Neural cell (in vitro differentiated cells): ENCODE results near the gene CACNA1C. TPM values are rescaled to one million over a fixed set of nuclear protein-coding genes. Genes with fewer than 3 reads are reported as not detected.

Experiments
- H2AFZ ChIP-seq: fragments of 200-600, 300-800 bp; sonication (generic), shearing (Covaris generic); 2 replicates; pipeline ENCODE4 v1.6.0; 2014; ENCODE audit warnings: low read depth, mild to moderate bottlenecking, antibody characterized with exemption, low read length, moderate library complexity
- H3F3A ChIP-seq: fragments of 200-600 bp; shearing (Covaris generic); 2 replicates; pipeline ENCODE4 v1.6.1; 2016; ENCODE audit warnings: mild to moderate bottlenecking, moderate library complexity, mixed read lengths, antibody characterized with exemption, low read length; ENCODE audit not compliant: insufficient read depth, poor library complexity, severe bottlenecking
- H3K27ac ChIP-seq: fragments of 200-600, 300-800 bp; sonication (generic), shearing (Covaris generic); 2 replicates; pipeline ENCODE4 v1.5.1; 2014; ENCODE audit warnings: mild to moderate bottlenecking, low read length, moderate library complexity
- H3K27me3 ChIP-seq: fragments of 300-800, 200-600 bp; sonication (generic), shearing (Covaris generic); 2 replicates; pipeline ENCODE4 v1.6.0; 2014; ENCODE audit warnings: mild to moderate bottlenecking, low read depth, low read length, moderate library complexity; ENCODE audit not compliant: insufficient read depth
- H3K36me3 ChIP-seq: fragments of 300-800, 200-600 bp; sonication (generic), shearing (Covaris generic); 2 replicates; pipeline ENCODE4 v1.5.1; 2014; ENCODE audit warnings: mild to moderate bottlenecking, antibody characterized with exemption, low read length, moderate library complexity; ENCODE audit not compliant: insufficient read depth
- H3K4me2 ChIP-seq: fragments of 300-800, 200-600 bp; sonication (generic), shearing (Covaris generic); 2 replicates; pipeline ENCODE4 v1.6.0; 2014; ENCODE audit warnings: mild to moderate bottlenecking, low read length
- H3K4me3 ChIP-seq: fragments of 300-800, 200-600 bp; sonication (generic), shearing (Covaris generic); 2 replicates; pipeline ENCODE4 v1.5.1; 2014; ENCODE audit warnings: mild to moderate bottlenecking, low read length, moderate library complexity
- H3K79me2 ChIP-seq: fragments of 200-600 bp; shearing (Covaris generic); replicated peaks from 2 replicates; pipeline ENCODE4 v1.6.0; 2014; ENCODE audit warnings: mild to moderate bottlenecking, low read length, moderate library complexity; ENCODE audit not compliant: insufficient read depth
- H3K9ac ChIP-seq: fragments of 300-800, 200-600 bp; sonication (generic), shearing (Covaris generic); 2 replicates; pipeline ENCODE4 v1.6.1; 2016; ENCODE audit warnings: mild to moderate bottlenecking, low read length, mixed read lengths
- H3K9me2 ChIP-seq: fragments of 200-600 bp; shearing (Covaris generic); 2 replicates; pipeline ENCODE4 v1.6.1; 2016; ENCODE audit warnings: mild to moderate bottlenecking, low read length, mixed read lengths; ENCODE audit not compliant: insufficient read depth
- H3K9me3 ChIP-seq: fragments of 200-600, 300-800 bp; sonication (generic), shearing (Covaris generic); 2 replicates; pipeline ENCODE4 v1.6.1; 2016; ENCODE audit warnings: mild to moderate bottlenecking, mixed run types, low read length, moderate library complexity, mixed read lengths
- H4K20me1 ChIP-seq: fragments of 200-600 bp; shearing (Covaris generic); 2 replicates; pipeline ENCODE4 v1.6.1; 2016; ENCODE audit warnings: mild to moderate bottlenecking, mixed run types; ENCODE audit not compliant: insufficient read depth
- EP300 ChIP-seq: fragments of 450-650 bp; conservative IDR thresholded peaks from 2 replicates; pipeline ENCODE4 v1.6.1; 2014; ENCODE audit warnings: antibody characterized with exemption, mild to moderate bottlenecking, moderate library complexity; ENCODE audit not compliant: poor library complexity, severe bottlenecking
- EZH2 ChIP-seq: fragments of 200-600, 300-800 bp; shearing (Covaris generic), sonication (generic); IDR thresholded peaks from 2 replicates; pipeline ENCODE4 v1.6.1; 2014; ENCODE audit warnings: antibody characterized with exemption, low read length, borderline replicate concordance, mild to moderate bottlenecking; ENCODE audit not compliant: insufficient read depth, poor library complexity, severe bottlenecking
- MXI1 ChIP-seq: fragments of 450-650 bp; conservative IDR thresholded peaks from 2 replicates; pipeline ENCODE4 v1.6.1; 2014; ENCODE audit warnings: antibody characterized with exemption, mild to moderate bottlenecking; ENCODE audit not compliant: poor library complexity, severe bottlenecking
- POLR2AphosphoS5 ChIP-seq: IDR thresholded peaks from 2 replicates; pipeline ENCODE4 v1.6.1; 2012
- RAD21 ChIP-seq: fragments of 450-650 bp; conservative IDR thresholded peaks from 2 replicates; pipeline ENCODE4 v1.6.1; 2014; ENCODE audit warnings: antibody characterized with exemption, mild to moderate bottlenecking, moderate library complexity
- SMC3 ChIP-seq: fragments of 450-650 bp; conservative IDR thresholded peaks from 2 replicates; pipeline ENCODE4 v1.6.1; 2014; ENCODE audit warnings: antibody characterized with exemption, mild to moderate bottlenecking, moderate library complexity; ENCODE audit not compliant: poor library complexity
- TAF1 ChIP-seq: IDR thresholded peaks from 2 replicates; pipeline ENCODE4 v1.6.1; 2012; ENCODE audit warnings: low read depth
- polyA plus RNA-seq: library from polyadenylated mRNA; depleted of rRNA; stranded (reverse); fragments of >200 nt; gene quantifications from 2 replicates; pipeline ENCODE4 v1.2.3, GENCODE V29; 2014
- TF ChIP-seq, protein P1 (sequence below): fragments of 450-650 bp; IDR thresholded peaks from 2 replicates; pipeline ENCODE4 v1.5.1; 2014; ENCODE audit warnings: antibody characterized with exemption, mild to moderate bottlenecking, moderate library complexity; ENCODE audit not compliant: poor library complexity, severe bottlenecking
- TF ChIP-seq, protein P2 (sequence below): IDR thresholded peaks from 2 replicates; pipeline ENCODE4 v1.6.1; 2012; ENCODE audit warnings: borderline replicate concordance

Gene CACNA1C
- polyA plus RNA-seq, 1 donor from 2014 or later = 9.7 TPM

DNA sequence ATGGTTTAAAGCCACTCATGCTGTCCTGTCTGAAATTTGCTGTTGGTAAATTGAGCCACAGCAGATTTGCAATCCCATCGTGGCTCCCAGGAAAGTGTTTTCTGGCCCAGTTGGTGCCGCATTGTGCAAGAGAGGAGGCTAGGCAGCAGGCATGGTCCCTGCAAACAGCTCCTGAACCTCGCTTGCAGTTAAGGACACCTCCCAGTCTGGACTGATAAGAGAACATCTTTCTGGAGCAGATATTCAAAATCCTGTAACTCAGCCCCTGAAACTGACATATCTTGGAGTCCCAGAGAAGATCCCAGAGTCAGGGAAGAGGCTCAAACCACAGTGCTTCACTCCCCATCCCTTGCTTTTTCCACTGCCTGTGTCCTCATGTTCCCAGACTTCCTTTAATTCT, 413.4 kb downstream of the CACNA1C start:
- H3K9me2 ChIP-seq = no peaks in the 10 kb centered on the region
- H3K27me3 ChIP-seq = no peaks in the 10 kb centered on the region
- H3K27ac ChIP-seq = no peak overlapping the region
- no peak overlapping the region for H3K4me2 ChIP-seq
- H4K20me1 ChIP-seq = no peaks in the 10 kb centered on the region
- H3K4me3 ChIP-seq = no peak overlapping the region
- H3K79me2 ChIP-seq = no peaks in the 10 kb centered on the region
- no peak for TF ChIP-seq RAD21
- no peak for TF ChIP-seq SMC3
- TF ChIP-seq TAF1 = no peak
- TF ChIP-seq, protein P1, sequence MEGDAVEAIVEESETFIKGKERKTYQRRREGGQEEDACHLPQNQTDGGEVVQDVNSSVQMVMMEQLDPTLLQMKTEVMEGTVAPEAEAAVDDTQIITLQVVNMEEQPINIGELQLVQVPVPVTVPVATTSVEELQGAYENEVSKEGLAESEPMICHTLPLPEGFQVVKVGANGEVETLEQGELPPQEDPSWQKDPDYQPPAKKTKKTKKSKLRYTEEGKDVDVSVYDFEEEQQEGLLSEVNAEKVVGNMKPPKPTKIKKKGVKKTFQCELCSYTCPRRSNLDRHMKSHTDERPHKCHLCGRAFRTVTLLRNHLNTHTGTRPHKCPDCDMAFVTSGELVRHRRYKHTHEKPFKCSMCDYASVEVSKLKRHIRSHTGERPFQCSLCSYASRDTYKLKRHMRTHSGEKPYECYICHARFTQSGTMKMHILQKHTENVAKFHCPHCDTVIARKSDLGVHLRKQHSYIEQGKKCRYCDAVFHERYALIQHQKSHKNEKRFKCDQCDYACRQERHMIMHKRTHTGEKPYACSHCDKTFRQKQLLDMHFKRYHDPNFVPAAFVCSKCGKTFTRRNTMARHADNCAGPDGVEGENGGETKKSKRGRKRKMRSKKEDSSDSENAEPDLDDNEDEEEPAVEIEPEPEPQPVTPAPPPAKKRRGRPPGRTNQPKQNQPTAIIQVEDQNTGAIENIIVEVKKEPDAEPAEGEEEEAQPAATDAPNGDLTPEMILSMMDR = no peak
- no peak for TF ChIP-seq POLR2AphosphoS5
- TF ChIP-seq, protein P2, sequence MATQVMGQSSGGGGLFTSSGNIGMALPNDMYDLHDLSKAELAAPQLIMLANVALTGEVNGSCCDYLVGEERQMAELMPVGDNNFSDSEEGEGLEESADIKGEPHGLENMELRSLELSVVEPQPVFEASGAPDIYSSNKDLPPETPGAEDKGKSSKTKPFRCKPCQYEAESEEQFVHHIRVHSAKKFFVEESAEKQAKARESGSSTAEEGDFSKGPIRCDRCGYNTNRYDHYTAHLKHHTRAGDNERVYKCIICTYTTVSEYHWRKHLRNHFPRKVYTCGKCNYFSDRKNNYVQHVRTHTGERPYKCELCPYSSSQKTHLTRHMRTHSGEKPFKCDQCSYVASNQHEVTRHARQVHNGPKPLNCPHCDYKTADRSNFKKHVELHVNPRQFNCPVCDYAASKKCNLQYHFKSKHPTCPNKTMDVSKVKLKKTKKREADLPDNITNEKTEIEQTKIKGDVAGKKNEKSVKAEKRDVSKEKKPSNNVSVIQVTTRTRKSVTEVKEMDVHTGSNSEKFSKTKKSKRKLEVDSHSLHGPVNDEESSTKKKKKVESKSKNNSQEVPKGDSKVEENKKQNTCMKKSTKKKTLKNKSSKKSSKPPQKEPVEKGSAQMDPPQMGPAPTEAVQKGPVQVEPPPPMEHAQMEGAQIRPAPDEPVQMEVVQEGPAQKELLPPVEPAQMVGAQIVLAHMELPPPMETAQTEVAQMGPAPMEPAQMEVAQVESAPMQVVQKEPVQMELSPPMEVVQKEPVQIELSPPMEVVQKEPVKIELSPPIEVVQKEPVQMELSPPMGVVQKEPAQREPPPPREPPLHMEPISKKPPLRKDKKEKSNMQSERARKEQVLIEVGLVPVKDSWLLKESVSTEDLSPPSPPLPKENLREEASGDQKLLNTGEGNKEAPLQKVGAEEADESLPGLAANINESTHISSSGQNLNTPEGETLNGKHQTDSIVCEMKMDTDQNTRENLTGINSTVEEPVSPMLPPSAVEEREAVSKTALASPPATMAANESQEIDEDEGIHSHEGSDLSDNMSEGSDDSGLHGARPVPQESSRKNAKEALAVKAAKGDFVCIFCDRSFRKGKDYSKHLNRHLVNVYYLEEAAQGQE = no peak
- no peak for TF ChIP-seq EP300
- TF ChIP-seq MXI1 = no peak
- TF ChIP-seq EZH2 = no peak
- no peaks in the 10 kb centered on the region for H3K36me3 ChIP-seq
- H3F3A ChIP-seq = no peaks in the 10 kb centered on the region
- no peak overlapping the region for H2AFZ ChIP-seq
- H3K9me3 ChIP-seq = no peaks in the 10 kb centered on the region
- no peak overlapping the region for H3K9ac ChIP-seq

DNA sequence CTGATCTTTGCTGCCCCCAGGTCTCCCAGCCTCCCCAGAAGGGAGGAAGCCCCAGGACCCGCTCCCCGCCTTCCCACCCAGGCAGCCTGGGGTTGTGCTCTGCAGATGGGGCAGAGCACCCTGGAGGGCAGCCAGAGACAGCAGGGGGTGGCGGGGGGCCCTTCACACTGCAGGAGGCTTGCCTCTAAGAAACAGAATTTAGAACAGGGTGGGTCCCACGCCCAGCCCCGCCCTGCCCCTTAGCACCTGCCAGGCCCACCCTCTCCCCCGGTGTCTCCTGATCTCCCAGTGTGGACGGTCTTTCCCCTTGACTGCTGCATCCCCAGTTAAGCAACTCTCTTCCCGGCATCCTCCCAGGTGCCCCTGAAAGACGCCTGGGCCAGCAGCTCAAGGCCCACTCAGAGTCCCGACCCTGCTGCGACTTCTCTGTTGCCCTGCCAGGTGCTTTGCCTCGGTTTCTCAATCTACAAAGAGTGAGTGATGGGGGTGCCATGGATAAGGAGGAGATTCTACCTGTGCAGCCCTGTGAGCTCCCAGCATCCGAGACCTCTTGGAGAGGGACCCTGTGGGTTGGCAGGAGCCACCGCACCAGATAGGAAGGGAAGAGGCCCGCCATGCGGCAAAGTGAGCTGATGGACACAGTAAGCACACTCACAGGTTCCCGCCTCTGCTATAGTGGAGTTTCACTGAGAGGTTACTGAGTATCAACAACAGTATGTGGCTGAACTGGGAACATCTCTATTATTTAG, 414.8 kb downstream of the CACNA1C start:
- H3K9ac ChIP-seq = no peak overlapping the region
- no peaks in the 10 kb centered on the region for H3K27me3 ChIP-seq

More for the DNA sequence above, 414.8 kb downstream of the CACNA1C start:
- Histone ChIP-seq H3K79me2 (no peaks in the 10 kb centered on the region), H4K20me1 (no peaks in the 10 kb centered on the region), H3K4me2 (no peak overlapping the region), H3K9me2 (no peaks in the 10 kb centered on the region), H2AFZ (no peak overlapping the region), H3K27ac (no peak overlapping the region), H3F3A (no peaks in the 10 kb centered on the region), H3K9me3 (no peaks in the 10 kb centered on the region), H3K36me3 (no peaks in the 10 kb centered on the region), H3K4me3 (no peak overlapping the region)
- TF ChIP-seq EP300 = no peak
- TF ChIP-seq, protein P1 = no peak
- no peak for TF ChIP-seq MXI1
- no peak for TF ChIP-seq POLR2AphosphoS5
- TF ChIP-seq TAF1 = no peak
- TF ChIP-seq, protein P2 = no peak
- no peak for TF ChIP-seq RAD21
- no peak for TF ChIP-seq SMC3
- TF ChIP-seq EZH2 = no peak
